Measurements from ENCODE around the gene BICDL2.

GRCh38 chr16:3004319-3004718 lies 32.4 kb downstream of the BICDL2 start:
- TF ChIP-seq CTCF (IDR thresholded peaks at IDR 0.05) (no peak), POLR2A (IDR thresholded peaks at IDR 0.05) (no peak)

Measured in body of pancreas (tissue), 4 donors.